HG02588 (cell line): ENCODE results near the gene COL5A1.

Source experiments
- ATAC-seq: cut with Tn5 transposase; IDR thresholded peaks from one replicate; pipeline ENCODE4 v1.9.1; 2021; ENCODE audit warnings: mild to moderate bottlenecking, moderate library complexity; ENCODE audit not compliant: unreplicated experiment

Gene COL5A1

DNA sequence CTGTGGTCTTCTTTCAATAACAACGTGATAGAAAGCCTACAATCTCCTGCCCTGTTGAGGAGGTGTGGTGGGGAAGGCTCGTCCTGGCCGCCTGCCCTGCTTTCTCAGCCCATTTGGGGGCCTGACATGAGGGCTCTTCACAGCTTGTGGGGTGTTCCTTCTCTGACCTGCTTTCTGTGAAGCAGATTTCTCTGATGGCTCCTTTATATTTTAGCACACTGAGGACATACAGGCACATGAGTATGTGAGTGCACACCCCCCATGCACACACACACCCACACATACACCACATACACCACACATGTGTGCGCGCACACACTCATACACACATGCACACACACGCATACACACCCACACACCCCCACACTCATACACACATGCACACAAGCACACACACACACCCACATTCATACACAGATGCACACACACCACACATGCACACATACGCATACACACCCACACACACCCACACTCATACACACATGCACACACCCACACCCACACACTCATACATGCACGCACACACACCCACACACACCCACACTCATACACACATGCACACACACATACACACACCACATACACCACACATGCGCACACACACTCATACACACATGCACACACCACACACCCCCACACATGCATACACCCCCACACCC is 117.5 kb downstream of the COL5A1 start:
- ATAC-seq: no peak

DNA sequence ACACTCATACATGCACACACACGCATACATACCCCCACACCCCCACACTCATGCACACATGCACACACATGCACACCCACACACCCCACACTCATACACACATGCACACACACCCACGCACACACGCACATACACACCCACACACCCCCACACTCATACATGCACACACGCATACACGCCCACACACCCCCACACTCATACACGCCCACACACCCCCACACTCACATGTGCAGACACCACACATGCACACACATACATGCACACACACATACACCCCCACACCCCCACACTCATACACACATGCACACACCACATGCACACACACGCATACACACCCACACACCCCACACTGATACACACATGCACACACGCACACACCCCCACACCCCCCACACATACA is 118.3 kb downstream of the COL5A1 start:
- ATAC-seq: no peak

DNA sequence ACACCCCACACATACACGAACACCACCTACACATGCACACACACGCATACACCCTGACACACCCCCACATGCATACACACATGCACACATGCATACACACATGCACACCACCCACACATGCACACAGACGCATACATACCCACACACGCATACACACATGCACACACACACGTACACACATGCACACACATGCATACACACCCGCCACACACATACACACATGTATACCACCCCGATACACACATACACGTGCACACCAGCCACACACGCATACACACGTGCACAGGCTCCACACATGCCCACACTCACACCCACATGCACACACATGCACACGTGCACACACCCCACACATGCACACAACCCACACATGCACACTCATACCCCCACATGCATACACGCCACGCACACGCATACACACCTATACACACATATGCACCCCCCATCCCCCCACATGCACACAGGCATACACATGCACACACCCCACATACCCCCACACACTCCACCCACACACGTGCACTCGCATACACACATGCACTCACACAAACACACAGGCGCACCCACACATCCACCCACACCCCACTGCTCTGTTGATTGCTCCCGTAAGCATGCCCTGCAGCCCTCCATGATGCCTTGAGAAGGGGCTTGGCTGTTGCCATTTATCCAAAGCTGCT is 119.3 kb downstream of the COL5A1 start:
- ATAC-seq: no peak

DNA sequence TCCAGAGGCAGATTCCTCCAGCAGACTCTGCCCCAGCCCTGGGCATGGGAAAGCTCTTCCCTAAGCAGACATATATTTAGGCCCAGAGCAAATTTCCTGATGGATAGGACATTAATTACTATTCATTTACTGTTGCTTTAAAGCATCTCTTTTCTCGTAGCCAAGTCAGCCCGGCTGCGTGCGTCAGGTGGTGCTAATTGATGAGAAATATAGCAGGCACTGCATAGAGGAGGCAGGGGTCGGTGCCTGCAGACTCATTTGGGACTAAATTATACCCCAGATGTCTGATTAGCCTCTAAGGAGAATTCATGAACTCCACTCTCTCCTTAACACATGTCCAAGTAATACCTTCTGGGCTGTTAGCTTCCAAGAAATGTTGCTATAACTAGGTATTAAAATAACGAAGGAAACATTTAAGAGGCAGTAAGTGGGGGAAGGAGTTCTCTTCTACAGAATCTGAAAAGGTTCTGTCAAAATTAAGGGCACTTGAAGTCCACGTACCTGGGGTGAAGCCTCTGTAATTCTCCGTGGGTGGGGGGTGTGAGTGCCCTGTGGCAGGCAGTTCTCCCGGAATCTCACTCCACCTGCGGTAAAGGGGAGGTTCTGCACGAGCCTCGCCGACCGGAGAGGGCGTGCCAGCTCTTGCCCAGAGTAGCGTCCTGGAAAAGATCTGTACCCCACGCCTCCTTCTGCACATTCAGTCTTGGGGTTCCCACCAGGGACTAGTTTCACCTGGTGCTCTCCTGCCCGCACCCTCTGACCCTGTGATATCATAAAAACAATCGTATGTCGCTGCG is 123.1 kb downstream of the COL5A1 start:
- no peak for ATAC-seq

DNA sequence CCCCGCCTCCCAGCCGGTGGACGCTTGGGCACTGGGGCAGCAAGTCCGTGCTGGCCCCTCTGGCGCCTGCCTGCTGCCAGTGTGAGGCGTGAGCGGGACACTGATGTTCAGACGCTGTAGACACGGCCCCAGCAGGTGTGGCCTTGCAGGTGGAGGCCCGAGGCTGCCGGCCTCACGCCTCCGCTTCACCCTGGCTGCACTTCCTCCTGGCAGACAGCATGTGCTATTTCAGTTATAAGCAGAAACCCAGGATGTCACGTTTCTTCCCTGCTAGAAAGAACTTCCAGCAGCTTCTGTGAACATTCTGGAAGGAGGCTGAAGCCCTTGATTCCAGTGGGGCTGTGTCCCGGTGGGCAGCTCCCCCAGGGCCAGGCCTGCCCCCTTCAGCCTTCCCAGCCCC is 124.2 kb downstream of the COL5A1 start:
- ATAC-seq: no peak

DNA sequence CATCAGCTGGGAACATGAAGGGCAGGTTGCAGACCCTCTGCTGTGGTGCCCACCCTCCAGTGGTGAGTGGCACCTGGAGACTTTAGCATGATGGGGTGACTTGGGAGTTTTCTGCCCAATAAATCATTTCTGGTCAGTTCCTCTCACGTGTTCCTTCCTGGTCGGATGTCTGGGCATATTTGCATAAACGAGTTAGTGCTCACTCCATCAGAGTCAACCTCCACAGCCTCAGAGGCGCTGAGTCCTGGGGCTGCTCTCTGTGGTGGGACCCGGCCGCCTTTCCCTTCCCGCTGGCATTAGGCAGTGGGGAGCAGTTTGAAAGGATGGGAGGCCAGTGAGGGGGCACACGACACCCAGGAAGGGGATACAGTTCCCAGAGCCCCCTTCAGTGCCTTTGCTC is 125.0 kb downstream of the COL5A1 start:
- ATAC-seq: no peak

DNA sequence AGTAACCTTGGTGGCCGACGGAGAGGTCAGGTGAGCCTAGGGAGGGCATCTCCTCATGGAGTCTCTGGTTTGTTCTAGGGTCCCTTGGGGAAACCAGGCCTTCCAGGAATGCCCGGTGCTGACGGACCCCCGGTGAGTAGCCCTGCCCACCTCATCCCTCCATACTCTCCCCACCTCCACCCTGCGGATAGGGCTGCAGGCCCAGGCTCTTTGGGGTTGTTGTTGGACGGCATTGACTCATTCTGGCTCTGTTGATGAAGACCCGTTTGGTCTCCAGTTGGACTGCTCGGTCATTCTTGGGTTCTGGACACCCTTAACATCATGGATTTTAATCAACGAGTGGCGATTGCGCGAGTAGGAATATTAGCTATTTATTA is 126.7 kb downstream of the COL5A1 start:
- no peak for ATAC-seq

DNA sequence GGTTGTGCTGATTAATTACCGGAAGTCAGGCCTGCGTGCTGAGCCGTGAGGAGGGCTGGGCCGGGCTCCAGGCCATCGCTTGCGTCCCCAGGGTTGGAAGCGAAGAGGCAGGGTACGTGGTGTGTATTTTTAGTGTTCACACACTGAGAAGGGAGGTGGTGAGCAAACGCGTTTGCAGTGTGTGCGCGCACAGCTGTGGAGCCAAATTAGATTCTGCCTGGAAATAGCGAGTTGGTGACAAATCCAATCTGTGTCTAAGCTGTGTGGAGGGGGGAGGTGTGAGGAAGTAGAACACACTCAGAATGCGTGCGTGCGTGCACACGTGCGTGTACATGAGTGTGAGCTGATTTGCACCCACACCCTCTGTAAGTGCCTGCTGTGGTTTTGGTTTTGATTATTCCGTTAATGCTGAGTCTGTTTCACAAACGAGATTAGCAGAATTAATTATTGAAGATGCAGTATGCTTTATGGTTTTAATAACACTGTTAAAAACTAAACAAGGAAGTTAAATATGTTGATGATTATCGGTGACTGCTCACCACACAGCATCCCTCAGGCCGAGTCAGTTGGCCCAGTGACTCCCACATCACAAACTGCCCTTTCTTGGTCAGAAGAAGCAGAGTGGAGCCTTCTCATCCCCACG is 127.2 kb downstream of the COL5A1 start:
- no peak for ATAC-seq

DNA sequence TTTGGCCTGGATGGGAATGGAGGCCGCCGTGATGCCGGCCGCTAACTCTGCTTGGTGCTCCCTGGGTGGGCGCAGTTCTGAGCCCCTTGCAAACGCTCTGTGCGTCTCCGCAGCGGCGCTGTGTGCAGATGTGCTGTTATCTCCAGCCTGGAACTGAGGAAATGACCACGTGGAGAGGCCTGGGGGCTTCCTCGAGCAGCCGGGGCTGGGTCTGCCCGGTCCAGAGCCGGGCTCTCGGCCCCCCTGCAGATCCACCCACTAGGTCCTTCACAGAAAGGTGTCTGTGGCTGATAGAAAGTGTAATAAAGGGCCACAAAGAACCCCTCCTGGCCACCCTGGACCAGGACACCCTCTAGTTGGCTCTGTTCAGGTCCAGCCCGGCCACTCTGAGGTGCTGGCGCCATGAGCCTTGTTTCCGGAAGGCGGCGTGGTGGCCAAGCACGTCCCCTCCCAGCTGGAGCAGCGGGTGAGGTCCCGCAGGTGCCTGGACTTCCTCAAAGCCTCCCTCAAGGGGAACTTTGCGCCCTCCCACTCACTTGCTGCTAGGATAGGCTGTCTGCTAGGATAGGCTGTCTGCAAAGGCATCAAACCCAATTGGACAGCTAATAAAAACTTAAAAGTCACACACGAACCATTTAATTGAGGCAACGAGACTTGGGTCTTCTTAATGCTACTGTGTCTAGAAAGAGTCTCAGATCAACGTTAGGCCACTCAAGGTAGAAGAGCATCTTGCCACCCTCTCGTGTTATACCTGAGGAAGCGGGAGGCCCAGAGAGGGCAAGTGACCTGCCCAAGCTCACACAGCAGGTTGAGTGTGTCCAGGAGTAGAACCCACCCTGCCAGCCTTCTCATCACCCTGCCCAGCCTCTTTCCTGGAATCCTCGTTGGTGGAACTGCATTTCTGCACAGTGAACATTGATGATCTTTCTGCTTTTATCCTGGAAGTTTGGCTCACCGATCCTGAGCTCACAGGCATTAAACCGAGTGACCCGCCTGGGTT is 129.7 kb downstream of the COL5A1 start:
- ATAC-seq: no peak

DNA sequence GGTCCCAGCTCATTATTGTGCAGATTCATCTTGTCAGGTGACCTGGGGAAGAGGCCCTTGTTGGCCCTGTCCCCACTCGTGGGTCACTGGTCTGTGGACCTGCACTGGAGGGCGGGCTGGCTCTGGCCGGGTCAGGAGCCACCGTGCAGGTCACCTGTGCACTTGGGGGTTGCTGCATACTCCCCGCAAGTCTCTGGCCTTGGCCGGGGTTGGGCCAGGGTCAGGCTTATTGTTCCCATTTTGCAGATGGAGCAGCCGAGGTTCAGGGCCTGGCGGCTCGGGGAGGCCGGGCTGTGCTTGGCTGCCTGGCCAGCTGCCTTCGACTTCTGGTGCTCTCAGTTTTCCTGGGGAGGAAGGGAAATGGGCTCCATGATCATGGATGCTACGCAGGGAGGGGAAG is 130.7 kb downstream of the COL5A1 start:
- ATAC-seq: no peak

DNA sequence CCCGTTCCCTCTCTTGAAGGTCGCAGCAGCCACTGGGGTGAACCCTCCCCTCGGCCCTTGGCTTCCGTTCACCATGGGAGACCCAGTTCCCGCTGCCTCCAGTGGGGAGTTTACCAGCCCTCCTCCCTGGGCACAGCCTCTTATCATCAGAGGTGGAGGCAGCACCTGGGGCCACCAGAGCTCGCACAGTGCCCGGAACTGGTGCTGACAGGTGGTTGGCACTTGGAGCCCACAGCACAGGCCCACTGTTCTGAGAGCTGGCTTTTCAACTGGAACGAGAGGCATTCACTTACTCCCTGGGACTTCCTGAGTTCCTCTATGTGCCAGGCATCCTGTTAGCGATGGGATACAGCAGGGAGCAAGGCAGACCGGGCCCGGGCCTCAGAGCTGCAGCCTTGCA is 132.2 kb downstream of the COL5A1 start:
- ATAC-seq: no peak

DNA sequence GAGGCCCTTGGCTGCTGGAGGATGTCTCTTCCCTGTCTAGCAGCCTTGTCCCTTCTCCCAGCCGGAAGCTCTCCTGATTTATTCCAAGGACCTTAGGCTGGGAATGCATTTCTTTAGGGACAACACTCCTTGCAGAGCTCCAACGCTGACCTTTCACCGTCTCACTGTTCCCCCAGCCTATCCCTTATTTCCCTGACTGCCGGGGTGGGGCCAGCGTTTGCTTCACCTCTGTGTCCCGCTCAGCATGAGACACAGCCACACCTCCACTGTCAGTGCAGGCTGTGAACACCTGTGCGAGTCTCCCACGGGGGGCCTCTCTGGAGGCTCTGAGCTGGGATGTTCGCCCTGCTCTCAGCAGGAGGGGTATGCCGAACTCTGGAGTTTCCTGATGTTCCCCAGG is 132.8 kb downstream of the COL5A1 start:
- no peak for ATAC-seq

DNA sequence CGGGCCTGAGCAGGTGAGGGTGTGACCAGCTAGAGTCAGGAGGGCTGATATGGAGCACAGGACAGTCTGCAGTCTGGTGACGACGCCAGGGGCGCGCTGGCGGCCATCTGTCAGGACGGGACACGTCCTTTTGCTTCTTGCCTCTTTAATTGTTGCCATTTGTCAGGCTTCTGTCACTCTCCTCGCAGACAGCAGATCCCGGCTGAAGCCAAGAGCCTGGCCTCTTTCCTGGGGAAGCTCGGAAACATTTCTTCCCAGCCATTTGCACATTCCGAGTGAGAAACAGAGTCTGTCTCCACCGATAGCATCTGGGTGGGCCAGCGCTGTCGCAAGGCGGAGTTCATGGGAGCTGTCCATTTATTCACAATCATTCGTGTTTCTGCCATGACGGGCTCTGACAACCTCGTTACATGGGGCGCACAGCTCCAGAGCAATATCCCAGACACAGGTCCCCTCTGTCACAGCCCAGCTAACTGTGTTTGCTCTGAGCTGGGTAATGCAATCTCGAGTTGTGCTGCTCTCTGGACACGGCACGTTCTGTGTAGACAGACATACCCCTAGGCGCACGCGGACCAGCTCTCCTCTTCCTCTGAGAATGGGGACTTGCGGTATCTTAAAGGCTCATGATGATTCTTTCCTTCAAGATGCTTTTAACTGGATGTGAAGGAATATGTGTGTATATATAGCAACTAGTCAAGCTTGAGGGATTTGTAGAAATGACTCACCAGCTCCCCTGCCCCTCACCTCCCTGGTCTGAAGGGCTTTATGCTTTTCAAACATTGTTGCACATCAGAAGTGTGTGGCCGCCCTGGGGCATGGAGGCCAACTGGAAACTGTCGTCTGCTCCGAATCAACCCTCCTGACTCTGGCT is 133.7 kb downstream of the COL5A1 start:
- ATAC-seq: no peak

DNA sequence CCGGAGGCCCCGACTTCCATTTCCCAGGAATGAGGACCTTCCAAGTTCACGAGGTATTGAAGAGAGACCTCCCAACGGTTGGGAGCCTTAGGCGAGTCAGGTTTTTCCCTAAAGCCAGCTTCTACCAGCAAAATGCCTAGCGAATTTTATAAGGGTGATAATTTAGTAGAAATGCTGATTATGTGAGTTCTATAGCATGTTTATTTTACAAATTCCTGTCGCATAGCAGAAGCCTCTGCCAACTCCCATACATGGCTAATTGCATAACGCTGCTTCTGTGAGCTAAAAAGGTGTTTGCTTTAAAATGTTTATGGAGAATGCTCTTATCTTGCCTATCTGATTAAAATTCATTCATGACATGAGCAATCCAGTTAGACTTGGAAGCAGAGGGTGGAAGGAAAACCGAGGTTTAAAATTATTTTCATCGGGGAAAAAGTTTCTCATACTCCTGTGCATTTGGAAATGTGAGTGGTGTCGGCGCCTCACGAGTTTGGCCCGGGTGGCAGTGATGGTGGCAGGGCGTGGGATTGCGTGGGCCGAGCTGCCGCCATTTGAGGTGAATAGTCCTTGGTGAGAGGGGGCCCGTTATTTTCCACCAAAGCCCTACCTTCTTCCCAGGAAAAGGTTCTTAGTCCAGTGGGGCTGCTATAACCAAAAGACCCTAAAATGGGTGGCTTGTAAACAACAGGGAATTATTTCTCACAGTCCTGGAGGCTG is 134.6 kb downstream of the COL5A1 start:
- no peak for ATAC-seq

DNA sequence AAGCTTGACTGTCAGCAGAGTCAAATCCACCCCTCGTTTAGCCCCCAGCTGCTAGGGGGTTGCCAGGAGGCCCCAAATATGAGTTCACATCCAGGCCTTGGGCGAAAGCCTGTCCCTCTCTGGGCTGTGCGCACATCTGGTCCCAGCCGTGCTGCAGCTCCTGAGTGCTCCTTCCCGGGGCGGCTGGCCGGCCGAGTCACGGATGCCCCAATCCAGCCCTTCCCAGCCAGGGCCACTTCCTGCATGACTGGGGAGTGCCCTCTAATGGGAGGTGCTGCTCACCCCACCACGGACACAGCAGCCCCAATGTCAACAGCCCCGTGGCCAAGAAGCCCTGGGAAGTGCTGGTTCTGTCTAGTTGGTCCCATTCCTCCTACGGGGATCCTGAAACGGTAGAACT is 135.6 kb downstream of the COL5A1 start:
- ATAC-seq: no peak

DNA sequence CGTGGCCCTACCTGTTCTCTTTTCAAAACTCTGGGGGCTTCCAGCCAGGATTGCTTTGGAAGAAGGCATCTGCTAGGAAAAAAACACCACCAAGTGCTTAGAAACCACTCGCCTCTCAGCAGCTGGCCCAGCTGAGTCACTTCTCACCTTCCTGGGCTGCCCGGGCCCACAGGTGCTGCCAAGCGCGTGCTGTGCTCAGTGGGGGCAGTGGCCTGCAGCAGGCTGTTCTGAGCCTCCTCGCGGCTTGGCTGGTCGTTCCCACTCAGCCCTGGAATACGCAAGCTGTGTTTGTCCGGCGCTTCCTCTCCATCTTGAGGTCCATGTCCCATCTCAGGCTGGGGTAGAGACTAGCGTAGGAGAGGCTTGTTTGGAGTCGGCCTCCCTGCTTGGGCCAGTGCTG is 136.6 kb downstream of the COL5A1 start:
- no peak for ATAC-seq

DNA sequence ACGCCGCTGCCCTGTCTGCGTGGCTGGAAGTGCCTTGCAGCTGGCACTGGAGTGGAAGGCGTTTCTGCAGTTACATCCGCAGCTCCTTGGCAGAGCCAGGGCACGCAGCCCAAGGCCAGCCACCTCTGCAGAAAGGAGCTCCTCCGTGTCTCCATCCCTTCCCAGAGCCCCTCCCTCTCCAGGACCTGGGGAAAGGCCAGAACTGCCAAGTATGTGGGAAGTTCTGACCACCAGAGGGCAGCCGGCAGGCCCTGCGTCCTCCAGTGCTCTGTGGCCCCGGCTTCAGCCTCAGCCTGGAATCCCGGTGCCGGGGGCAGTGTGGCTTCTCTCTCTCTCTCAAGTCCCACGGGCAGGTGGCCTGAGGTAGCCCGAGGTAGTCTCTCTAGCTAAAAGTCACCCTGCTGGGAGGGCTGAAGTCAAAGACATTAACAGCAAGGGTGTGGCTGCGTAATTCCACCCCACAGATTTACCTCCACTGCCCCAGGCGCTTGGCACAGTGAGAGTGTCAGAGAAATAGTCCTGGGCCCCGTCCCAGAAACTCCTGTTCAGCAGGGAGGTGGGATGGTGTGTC is 137.3 kb downstream of the COL5A1 start:
- ATAC-seq: no peak

DNA sequence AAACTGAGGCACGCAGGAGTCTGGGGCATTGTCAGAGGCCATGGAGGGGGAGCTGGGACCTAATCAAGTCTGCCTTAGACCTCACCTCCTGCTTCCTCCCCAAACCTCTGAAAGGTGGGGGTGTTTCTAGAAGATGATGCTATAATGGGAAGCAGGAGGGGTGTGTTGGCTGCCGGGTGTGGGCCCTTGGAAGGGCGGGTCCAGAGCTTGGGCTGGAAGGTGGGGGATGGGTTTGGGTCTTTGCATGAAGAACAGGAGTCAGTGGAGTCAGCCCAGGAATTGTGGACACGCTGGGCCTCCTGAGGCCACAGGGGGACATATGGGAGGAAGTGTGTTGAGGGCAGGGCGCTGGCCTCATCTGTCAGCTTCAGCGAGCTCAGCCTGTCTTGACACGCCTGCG is 138.0 kb downstream of the COL5A1 start:
- no peak for ATAC-seq
